ENCODE measurements around the gene DYRK1A.

Gene DYRK1A

GRCh38 chr21:37370152-37371040 is 3.8 kb downstream of the DYRK1A start:
- peak overlapping the region; percentile 91 for H3K4me3 ChIP-seq (replicated peaks; ENCODE audit: low read depth, low read length)
- DNase-seq (ENCODE audit: low read depth): peak; percentile 79
- no peak for TF ChIP-seq CTCF (IDR thresholded peaks at IDR 0.05; ENCODE audit: low read length, missing control alignments)

- peak overlapping the region; percentile 91 for H3K4me3 ChIP-seq (replicated peaks; ENCODE audit: low read depth, low read length)
- DNase-seq (ENCODE audit: low read depth): no peak
- TF ChIP-seq CTCF (IDR thresholded peaks at IDR 0.05; ENCODE audit: low read length, missing control alignments): no peak
Observed at GRCh38 chr21:37371041-37371397, 4.4 kb downstream of the DYRK1A start.

GRCh38 chr21:37372127-37372731 is 5.7 kb downstream of the DYRK1A start:
- no peak overlapping the region for H3K4me3 ChIP-seq (replicated peaks; ENCODE audit: low read depth, low read length)
- no peak for DNase-seq (ENCODE audit: low read depth)
- no peak for TF ChIP-seq CTCF (IDR thresholded peaks at IDR 0.05; ENCODE audit: low read length, missing control alignments)

- no peak for DNase-seq (ENCODE audit: low read depth)
- no peak overlapping the region for H3K4me3 ChIP-seq (replicated peaks; ENCODE audit: low read depth, low read length)
- TF ChIP-seq CTCF (IDR thresholded peaks at IDR 0.05; ENCODE audit: low read length, missing control alignments): no peak
Observed at GRCh38 chr21:37372951-37373350, 6.4 kb downstream of the DYRK1A start.

GRCh38 chr21:37373539-37373938 is 7.0 kb downstream of the DYRK1A start:
- TF ChIP-seq CTCF (IDR thresholded peaks at IDR 0.05; ENCODE audit: low read length, missing control alignments): no peak
- DNase-seq (ENCODE audit: low read depth): peak; percentile 24
- no peak overlapping the region for H3K4me3 ChIP-seq (replicated peaks; ENCODE audit: low read depth, low read length)

- TF ChIP-seq CTCF (IDR thresholded peaks at IDR 0.05; ENCODE audit: low read length, missing control alignments): no peak
- H3K4me3 ChIP-seq (replicated peaks; ENCODE audit: low read depth, low read length): no peak overlapping the region
- DNase-seq (ENCODE audit: low read depth): peak; percentile 69
Observed at GRCh38 chr21:37374027-37374426, 7.5 kb downstream of the DYRK1A start.
